PFSK-1 (cell line): ENCODE measurements around the gene FAM216B.

Source experiments
- FOXP2 ChIP-seq: optimal IDR thresholded peaks from 2 replicates; pipeline ENCODE3; 2011; ENCODE audit warnings: borderline replicate concordance, control low read depth, inconsistent platforms; ENCODE audit not compliant: insufficient read depth; ENCODE audit errors: extremely low read length, extremely low read depth
- POLR2AphosphoS5 ChIP-seq: IDR thresholded peaks from 2 replicates; pipeline ENCODE4 v1.6.1; 2012; ENCODE audit warnings: low read depth, mild to moderate bottlenecking, control low read depth, low read length, moderate library complexity
- REST ChIP-seq, 2 experiments: IDR thresholded peaks; 2 replicates each; pipeline versions ENCODE4 v1.6.1 to v1.8.0; 2011 to 2012; ENCODE audit warnings: low read depth in 2 of 2, low read length in 2 of 2, control low read depth in 1 of 2, inconsistent platforms in 1 of 2, mild to moderate bottlenecking in 1 of 2, moderate library complexity in 1 of 2; ENCODE audit not compliant: insufficient read depth in 1 of 2
- SIN3A ChIP-seq: IDR thresholded peaks from 2 replicates; pipeline ENCODE4 v1.6.1; 2012; ENCODE audit warnings: mild to moderate bottlenecking, low read length, moderate library complexity, borderline replicate concordance; ENCODE audit not compliant: insufficient read depth

- TF ChIP-seq SIN3A (no peak), POLR2AphosphoS5 (no peak), REST (IDR thresholded peaks at IDR 0.05; ENCODE audit: insufficient read depth in 1 of 2, low read depth in 2 of 2, low read length in 2 of 2) (no peak), FOXP2 (no peak)
Measured at GRCh38 chr13:42808341-42808940, 27.1 kb downstream of the FAM216B start.
